DOHH2 (cell line): ENCODE results near the gene SLC39A11.

ENCODE experiments used
- H3F3A ChIP-seq: fragments of 200-600 bp; sonication (generic), shearing (Covaris generic); 2 replicates; pipeline ENCODE4 v1.6.0; 2016; ENCODE audit warnings: antibody characterized with exemption, mild to moderate bottlenecking; ENCODE audit not compliant: control insufficient read depth, insufficient read depth
- H3K27ac ChIP-seq: fragments of 200-600 bp; sonication (generic); 2 replicates; pipeline ENCODE4 v1.5.1; 2014; ENCODE audit warnings: low read depth, mild to moderate bottlenecking, low read length, moderate library complexity
- H3K27me3 ChIP-seq: fragments of 200-600 bp; sonication (generic); 2 replicates; pipeline ENCODE4 v1.6.1; 2014; ENCODE audit warnings: mild to moderate bottlenecking, low read length, mixed read lengths; ENCODE audit not compliant: control insufficient read depth
- H3K36me3 ChIP-seq: fragments of 200-600 bp; sonication (generic); 2 replicates; pipeline ENCODE4 v1.6.1; 2014; ENCODE audit warnings: mild to moderate bottlenecking, low read length, moderate library complexity, mixed read lengths; ENCODE audit not compliant: control insufficient read depth
- H3K4me1 ChIP-seq: fragments of 200-600 bp; sonication (generic); 2 replicates; pipeline ENCODE4 v1.6.1; 2014; ENCODE audit warnings: mild to moderate bottlenecking, low read length, mixed read lengths; ENCODE audit not compliant: control insufficient read depth
- H3K4me2 ChIP-seq: fragments of 200-600 bp; sonication (generic); 2 replicates; pipeline ENCODE4 v1.6.0; 2014; ENCODE audit warnings: mild to moderate bottlenecking, low read length, moderate library complexity
- H3K4me3 ChIP-seq: fragments of 200-600 bp; sonication (generic); 2 replicates; pipeline ENCODE4 v1.5.1; 2014; ENCODE audit warnings: mild to moderate bottlenecking, low read length, mixed read lengths
- H3K79me2 ChIP-seq: fragments of 200-600 bp; sonication (generic); 2 replicates; pipeline ENCODE4 v1.6.1; 2014; ENCODE audit warnings: mild to moderate bottlenecking, low read length, mixed read lengths; ENCODE audit not compliant: control insufficient read depth
- H3K9me2 ChIP-seq: fragments of 200-600 bp; sonication (generic); replicated peaks from 2 replicates; pipeline ENCODE4 v1.6.1; 2014; ENCODE audit warnings: mild to moderate bottlenecking, low read length, mixed read lengths; ENCODE audit not compliant: control insufficient read depth
- H3K9me3 ChIP-seq: fragments of 200-600 bp; sonication (generic); 2 replicates; pipeline ENCODE4 v1.6.1; 2014; ENCODE audit warnings: antibody characterized with exemption, low read length, mixed read lengths; ENCODE audit not compliant: control insufficient read depth, insufficient read depth
- H4K20me1 ChIP-seq: fragments of 200-600 bp; sonication (generic); 2 replicates; pipeline ENCODE4 v1.6.0; 2014; ENCODE audit warnings: low read depth, mild to moderate bottlenecking, antibody characterized with exemption, low read length, moderate library complexity; ENCODE audit not compliant: control insufficient read depth, insufficient read depth
- CTCF ChIP-seq: fragments of 200-600 bp; sonication (generic); IDR thresholded peaks from one replicate; pipeline ENCODE4 v1.5.1; 2014; ENCODE audit warnings: antibody characterized with exemption, mild to moderate bottlenecking, low read depth, low read length; ENCODE audit not compliant: poor library complexity, severe bottlenecking
- EZH2phosphoT487 ChIP-seq: fragments of 200-600 bp; sonication (generic); IDR thresholded peaks from 2 replicates; pipeline ENCODE4 v1.6.1; 2017; ENCODE audit warnings: borderline replicate concordance, mild to moderate bottlenecking, antibody characterized with exemption, low read length, moderate library complexity, mixed read lengths

SLC39A11 gene

DNA sequence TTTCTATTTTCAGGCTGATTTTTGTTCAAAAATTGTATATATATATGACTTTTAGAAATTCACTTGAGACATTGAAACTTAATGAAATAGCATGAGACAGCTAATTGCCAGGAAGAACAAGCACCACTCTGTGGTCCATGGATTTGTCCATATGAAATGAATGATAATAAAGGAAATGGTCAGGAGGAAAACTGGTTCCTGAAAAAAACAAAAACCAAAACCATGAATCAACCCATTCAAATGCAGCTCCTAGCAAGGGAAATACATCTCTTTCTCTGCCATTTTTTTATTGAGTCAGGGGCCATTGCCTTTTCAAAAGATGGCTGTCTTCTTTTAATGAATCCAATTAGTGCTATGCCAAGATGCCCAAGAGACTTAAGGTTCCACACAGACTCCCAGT, 230.7 kb downstream of the SLC39A11 start:
- no peak overlapping the region for H3K4me3 ChIP-seq
- no peaks in the 10 kb centered on the region for H3K79me2 ChIP-seq
- no peaks in the 10 kb centered on the region for H3F3A ChIP-seq
- H3K27ac ChIP-seq = no peak overlapping the region
- no peaks in the 10 kb centered on the region for H3K9me3 ChIP-seq
- no peaks in the 10 kb centered on the region for H3K4me1 ChIP-seq
- TF ChIP-seq CTCF (no peak), EZH2phosphoT487 (no peak)
- no peaks in the 10 kb centered on the region for H3K9me2 ChIP-seq
- H3K27me3 ChIP-seq = no peaks in the 10 kb centered on the region
- no peaks in the 10 kb centered on the region for H3K36me3 ChIP-seq
- no peak overlapping the region for H3K4me2 ChIP-seq
- H4K20me1 ChIP-seq = no peaks in the 10 kb centered on the region

GRCh38 chr17:72860778-72861177, 231.7 kb downstream of the SLC39A11 start:
- H3F3A ChIP-seq = no peaks in the 10 kb centered on the region
- H3K9me3 ChIP-seq = no peaks in the 10 kb centered on the region
- no peaks in the 10 kb centered on the region for H3K4me1 ChIP-seq
- no peaks in the 10 kb centered on the region for H3K27me3 ChIP-seq
- no peak overlapping the region for H3K4me2 ChIP-seq
- H3K36me3 ChIP-seq = no peaks in the 10 kb centered on the region
- no peaks in the 10 kb centered on the region for H3K79me2 ChIP-seq
- TF ChIP-seq EZH2phosphoT487 (no peak), CTCF (no peak)
- H3K4me3 ChIP-seq = no peak overlapping the region
- H4K20me1 ChIP-seq = no peaks in the 10 kb centered on the region
- H3K9me2 ChIP-seq = no peaks in the 10 kb centered on the region
- no peak overlapping the region for H3K27ac ChIP-seq

DNA sequence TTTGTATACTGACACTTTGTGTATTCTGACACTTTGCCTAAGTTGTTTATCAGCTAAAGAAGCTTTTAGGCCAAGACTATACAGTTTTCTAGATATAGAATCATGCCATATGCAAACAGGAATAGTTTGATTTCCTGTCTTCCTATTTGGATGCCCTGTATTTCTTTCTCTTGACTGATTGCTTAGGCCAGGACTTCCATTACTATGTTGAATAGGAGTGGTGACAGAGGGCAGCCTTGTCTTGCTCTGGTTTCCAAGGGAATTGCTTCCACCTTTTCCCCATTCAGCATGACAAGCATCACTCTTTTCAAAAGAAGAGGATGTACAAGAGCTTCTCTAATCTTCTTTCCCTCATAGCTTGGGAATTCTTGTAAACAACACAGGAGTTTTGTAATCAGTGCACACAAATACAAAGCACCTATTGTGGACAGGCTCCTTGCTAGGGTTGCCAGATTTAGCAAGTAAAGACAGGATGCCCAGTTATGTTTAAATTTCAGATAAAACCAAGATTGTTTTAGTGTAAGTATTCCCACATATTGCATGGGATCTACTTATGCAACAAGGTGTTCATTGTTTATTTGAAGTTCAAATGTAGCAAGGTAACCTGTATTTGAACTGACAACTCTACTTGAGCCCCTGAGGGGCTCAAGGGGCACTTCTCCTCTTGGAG, 233.5 kb downstream of the SLC39A11 start:
- H3K36me3 ChIP-seq = no peaks in the 10 kb centered on the region
- no peaks in the 10 kb centered on the region for H4K20me1 ChIP-seq
- no peaks in the 10 kb centered on the region for H3K79me2 ChIP-seq
- no peaks in the 10 kb centered on the region for H3K9me3 ChIP-seq
- no peak for TF ChIP-seq CTCF
- no peak for TF ChIP-seq EZH2phosphoT487
- no peak overlapping the region for H3K4me3 ChIP-seq
- H3K4me2 ChIP-seq = no peak overlapping the region
- H3K27ac ChIP-seq = no peak overlapping the region
- no peaks in the 10 kb centered on the region for H3K27me3 ChIP-seq
- no peaks in the 10 kb centered on the region for H3K4me1 ChIP-seq
- no peaks in the 10 kb centered on the region for H3K9me2 ChIP-seq
- no peaks in the 10 kb centered on the region for H3F3A ChIP-seq
